ENCODE measurements around the gene INTS4. TPM values are rescaled to one million over a fixed set of nuclear protein-coding genes. Genes with fewer than 3 reads are reported as not detected.
"Not testable (repeated sequence)": the region's sequence is repeated elsewhere in the genome, so short reads cannot be mapped to it uniquely, and the experiment has no call there.

Gene INTS4
- total RNA-seq, 2 donors from 2014 or later = 20.7 to 22.0 TPM

DNA sequence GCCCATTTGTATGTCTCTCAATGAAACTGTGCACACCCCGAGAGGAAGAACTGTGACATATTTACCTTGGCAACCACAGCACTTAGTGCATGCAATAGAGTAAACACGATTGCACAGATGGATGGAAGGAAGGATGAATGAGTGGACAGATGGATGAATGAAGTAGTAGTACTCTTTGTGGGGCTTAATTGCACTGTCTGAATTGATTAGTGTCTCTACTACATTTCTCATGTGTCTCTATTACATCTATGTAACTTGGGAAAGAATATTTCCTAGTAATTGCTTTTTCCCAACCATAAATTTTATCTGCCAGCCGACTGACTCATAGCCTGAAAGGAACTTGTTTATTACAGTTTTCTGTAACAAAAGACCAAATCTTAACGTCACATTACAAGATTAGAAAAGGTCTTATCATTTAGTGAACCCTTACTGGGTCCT lies 103.8 kb downstream of the INTS4 start:
- intact Hi-C loops (cut with DNase I); DNase-seq (ENCODE audit: low spot score): not testable (repeated sequence)

DNA sequence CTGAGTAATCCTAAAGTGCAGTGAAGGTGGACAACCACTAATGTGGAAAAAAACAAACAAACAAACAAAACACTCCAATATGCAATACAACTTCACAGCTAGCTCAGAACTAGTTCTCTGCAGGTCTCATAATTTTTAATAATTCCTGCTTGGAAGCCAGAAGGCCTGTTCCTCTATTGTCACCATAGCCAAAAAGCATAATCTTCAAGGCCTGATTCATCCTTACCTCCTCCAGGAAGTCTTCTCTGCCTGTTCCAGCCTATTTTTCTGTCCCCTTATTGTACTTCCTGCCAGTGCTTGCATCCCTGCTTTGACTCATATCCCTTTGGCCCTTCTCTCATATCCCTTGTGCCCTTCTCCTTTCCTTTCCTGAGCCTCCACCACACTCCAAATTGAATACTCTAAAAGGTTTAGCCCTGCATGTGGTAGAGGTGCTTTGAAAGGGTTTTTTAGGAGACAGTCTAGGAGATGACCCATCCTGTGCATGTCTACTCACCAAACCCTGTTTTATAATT lies 104.3 kb downstream of the INTS4 start:
- DNase-seq (ENCODE audit: low spot score); intact Hi-C loops (cut with DNase I): not testable (repeated sequence)

DNA sequence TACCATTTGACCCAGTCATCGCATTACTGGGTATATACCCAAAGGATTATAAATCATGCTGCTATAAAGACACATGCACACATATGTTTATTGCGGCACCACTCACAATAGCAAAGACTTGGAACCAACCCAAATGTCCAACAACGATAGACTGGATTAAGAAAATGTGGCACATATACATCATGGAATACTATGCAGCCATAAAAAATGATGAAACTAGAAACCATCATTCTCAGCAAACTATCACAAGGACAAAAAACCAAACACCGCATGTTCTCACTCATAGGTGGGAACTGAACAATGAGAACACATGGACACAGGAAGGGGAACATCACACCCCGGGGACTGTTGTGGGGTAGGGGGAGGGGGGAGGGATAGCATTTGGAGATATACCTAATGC lies 105.4 kb downstream of the INTS4 start:
- DNase-seq (ENCODE audit: low spot score); intact Hi-C loops (cut with DNase I): not testable (repeated sequence)

DNA sequence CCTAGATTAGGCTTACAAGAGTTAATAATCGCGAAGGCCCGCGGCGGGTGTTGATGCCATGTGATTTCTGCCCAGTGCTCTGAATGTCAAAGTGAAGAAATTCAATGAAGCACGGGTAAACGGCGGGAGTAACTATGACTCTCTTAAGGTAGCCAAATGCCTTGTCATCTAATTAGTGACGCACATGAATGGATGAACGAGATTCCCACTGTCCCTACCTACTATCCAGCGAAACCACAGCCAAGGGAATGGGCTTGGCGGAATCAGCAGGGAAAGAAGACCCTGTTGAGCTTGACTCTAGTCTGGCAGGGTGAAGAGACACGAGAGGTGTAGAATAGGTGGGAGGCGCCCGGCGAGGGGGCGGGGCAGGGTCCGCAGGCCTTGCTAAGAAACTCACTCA lies 108.1 kb downstream of the INTS4 start:
- DNase-seq (ENCODE audit: low spot score) = no peak
- intact Hi-C loops (cut with DNase I) = no loop called here

DNA sequence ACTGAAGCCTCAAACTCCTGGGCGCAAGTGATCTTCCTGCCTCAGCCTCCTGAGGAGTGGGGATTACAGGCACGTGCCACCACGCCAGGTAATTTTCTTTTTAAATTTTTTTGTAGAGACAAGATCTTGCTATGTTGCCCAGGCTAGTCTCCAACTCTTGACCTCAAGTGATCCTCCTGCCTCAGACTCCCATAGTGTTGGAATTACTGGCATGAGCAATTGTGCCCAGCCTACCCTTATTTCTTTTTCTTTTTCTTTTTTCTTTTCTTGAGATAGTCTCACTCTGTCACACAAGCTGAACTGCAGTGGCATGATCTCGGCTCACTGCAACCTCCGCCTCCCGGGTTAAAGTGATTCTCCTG lies 109.7 kb downstream of the INTS4 start:
- no peak for DNase-seq (ENCODE audit: low spot score)
- intact Hi-C loops (cut with DNase I) = no loop called here

DNA sequence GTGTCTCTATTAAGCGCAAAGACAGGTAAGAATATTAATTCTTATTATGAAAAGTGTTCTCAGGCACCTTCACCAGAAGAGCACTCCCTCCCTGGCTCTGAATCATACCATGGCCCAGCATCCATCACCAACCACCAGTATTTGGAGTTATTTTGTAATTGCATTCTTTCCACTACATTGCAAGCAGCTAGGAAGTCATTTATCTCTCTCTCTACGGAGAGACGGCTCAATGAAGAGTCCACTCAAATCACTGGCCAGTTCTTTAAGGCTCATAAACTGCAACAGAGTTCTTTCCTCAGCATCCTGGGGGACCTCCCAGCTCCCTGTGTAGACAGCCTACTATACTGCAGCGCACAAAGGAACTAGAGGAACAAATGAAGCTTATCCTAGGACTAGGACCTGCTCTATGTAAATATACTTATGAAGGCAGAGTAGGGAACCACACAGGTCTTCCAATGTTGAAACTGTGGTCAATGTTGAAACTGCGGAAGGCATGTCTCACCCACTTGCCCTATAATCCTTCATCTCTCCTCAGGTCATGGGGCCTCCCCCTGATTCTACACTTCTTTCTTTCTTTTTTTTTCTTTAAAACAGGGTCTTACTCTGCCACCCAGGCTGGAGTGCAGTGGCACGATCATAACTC lies 110.2 kb downstream of the INTS4 start:
- no peak for DNase-seq (ENCODE audit: low spot score)
- intact Hi-C loops (cut with DNase I) = no loop called here

DNA sequence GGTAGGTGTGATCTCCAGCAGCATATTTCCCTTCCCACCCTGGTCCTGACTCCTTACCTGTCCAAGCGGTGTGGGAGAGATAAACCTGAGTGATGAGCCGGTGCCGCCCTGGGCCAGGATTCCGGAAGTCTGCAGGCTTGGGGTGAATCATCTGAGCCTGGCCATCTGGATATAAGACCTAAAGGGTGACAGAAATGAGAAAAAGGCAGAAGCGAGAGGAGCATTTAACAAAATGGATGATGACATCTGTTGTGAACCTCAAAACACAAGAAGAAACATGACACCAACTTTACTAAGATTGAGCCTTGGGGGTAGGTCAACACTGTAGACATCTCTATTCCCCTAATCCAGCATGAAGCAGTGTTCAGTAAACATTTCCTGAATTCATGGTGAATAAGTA lies 110.7 kb downstream of the INTS4 start:
- intact Hi-C loops (cut with DNase I) = no loop called here
- no peak for DNase-seq (ENCODE audit: low spot score)

DNA sequence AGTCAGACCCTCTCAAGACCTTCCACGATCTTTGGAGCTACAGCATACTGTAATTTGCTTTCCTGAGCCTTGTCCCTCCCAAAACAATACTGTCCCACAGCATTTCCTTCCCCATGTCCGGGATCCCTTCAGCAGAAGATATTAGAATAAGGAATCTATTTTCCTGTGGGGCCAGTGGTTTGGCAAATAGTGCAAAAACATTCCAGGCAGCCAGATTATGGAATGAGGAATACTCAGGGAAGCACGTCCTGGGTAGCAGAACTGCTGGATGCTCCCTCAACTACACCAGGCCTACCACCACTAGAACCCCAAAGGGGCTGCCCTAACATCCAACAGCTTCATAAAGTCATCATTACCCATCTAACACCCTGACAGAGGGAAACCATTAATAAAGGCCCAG lies 112.1 kb downstream of the INTS4 start:
- DNase-seq (ENCODE audit: low spot score) = no peak
- intact Hi-C loops (cut with DNase I) = no loop called here

DNA sequence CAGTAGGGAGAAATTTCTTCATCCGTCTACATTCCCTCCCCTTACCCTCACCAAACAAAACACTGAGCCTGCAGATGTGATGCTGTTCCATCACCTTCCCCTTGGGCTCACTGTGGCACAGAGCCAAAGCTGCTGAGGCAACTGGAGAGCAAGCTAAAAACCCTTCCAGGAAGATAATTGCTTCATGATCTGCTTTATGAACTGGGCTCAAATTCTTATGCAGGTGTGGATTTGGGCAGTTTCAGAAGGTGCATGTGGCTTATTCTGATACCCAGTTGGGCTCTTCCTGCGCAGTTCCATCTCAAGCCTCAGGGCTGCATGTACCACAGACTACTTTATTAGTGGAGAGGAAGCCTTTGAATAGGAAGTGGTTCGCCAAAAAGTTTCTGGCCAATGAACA lies 115.2 kb downstream of the INTS4 start:
- intact Hi-C loops (cut with DNase I) = no loop called here
- DNase-seq (ENCODE audit: low spot score) = peak; percentile 84

DNA sequence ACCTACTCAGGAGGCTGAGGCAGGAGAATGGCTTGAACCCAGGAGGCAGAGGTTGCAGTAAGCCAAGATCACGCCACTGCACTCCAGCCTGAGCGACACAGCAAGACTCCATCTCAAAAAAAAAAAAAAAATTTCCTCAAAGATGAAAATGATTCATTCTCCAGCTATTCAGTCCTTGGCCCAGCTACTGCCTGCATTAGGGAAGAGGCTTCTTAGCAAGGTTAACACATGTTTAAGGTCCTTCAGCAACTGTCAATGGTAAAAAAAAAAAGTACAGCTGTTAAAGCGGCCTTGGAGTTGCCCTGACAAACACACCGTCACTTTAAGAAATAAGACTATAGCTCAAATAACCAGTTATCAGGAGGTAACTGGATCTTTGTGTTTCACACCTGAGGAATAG lies 116.2 kb downstream of the INTS4 start:
- intact Hi-C loops (cut with DNase I); DNase-seq (ENCODE audit: low spot score): not testable (repeated sequence)

DNA sequence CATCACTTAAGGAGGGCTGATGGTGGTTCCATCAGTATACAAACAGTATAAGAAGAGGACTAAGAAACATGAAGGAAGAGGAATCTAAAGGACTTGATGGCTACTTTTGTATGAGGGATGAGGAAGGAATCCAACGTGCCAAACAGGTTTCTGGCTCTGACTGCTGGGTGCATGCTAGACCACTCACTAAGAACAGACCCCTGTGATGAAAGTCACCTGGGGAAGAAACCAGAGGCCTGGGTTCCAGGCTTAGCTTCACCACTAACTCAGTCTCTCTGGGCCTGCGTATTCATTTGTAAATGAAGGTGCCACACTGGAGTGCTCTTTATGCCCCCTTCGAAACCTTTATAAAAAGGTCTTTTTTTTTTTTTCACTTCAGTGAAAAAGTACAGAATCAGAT lies 118.4 kb downstream of the INTS4 start:
- DNase-seq (ENCODE audit: low spot score) = no peak
- intact Hi-C loops (cut with DNase I) = no loop called here

DNA sequence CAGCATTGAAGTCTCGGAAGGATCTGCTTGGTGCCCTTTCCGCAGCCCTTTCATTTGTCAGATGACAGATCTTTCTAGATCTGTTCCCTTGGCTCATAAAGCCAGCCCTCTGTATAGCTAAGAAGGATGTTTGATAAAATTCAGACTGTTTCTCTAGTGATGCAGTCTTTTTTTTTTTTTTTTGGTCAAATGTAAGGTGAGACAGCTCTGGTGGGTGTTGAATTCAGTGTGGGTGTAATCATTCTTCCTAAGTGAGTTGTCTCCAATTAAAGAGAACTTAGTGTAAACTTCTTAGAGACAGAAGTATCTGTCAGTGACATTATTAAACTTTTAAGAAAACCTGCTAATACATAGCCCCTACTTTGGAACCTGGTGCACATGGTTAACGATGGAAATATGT lies 120.3 kb downstream of the INTS4 start:
- DNase-seq (ENCODE audit: low spot score) = no peak
- intact Hi-C loops (cut with DNase I) = no loop called here

DNA sequence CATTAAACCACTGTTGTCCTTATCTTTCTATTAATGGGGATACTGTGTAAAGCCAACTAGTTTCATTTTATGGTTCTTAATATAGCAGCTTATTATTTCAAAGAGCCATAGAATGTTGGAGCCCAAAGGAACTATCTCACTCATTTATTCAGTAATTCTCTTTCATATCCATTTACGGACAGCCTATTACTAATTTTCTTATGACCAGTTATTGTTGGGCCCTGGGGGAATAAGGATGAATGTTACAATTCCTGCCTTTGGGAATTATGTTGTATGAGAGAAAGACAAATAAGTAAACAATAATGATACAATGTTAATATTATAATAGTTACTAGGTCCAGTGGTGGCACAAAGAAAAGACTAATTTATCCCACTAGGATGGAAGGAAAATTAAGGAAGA lies 121.1 kb downstream of the INTS4 start:
- no peak for DNase-seq (ENCODE audit: low spot score)
- intact Hi-C loops (cut with DNase I) = no loop called here

DNA sequence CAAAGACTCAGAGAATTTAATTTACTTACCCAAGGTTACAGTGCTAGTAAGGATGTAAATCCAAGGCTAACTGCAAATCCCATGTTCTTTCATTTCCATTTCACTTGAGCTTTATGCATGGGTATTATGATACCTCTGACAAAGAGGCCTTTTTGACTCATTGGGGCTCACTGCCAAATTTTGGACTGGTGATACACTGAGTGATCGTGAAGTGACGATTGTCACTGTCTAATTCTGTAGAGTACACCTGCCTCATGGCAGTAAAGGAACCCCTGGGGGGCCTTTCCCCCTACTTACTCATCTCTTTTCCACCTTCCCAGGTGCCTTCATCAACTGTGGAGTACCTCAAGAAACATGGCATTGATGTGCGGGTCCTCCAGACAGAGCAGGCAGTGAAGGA lies 122.6 kb downstream of the INTS4 start:
- DNase-seq (ENCODE audit: low spot score) = no peak
- intact Hi-C loops (cut with DNase I) = no loop called here

DNA sequence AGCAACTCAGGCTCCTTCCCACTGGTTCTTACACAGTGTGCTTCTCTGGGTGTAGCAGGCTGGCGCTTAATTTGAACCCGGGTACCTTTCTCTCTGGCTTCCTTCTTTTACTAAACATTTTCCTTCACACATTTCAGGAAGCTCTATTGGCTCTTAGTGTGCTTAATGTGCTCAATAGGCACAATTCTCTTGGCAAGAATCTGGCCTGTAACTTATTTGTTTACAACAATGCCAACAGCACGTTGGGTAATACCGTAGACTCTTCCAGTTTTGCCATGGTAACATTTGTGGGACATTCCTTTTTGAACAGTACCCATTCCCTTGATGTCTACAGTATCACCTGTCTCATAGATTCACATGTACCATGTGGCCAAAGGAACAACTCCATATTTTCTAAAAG lies 125.7 kb downstream of the INTS4 start:
- DNase-seq (ENCODE audit: low spot score) = no peak
- intact Hi-C loops (cut with DNase I) = no loop called here

DNA sequence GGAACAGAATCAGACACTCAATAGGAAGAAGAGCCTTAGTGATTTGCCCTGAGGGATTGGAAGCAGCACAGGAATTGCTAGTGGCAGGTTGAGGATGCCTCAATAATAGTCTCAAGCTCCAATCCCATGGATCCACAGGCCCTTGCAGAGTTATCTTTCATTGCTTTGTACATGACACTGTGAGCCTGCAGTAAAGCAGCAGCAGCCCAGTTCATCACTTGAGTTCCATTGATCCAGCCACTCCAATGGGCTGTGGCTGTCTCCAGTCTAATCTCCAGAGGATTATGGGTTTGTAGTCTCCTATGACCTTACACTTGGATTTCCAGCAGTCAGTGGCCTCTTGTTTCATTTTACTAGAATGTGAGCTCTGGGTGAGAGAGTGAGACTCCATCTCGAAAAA lies 128.1 kb downstream of the INTS4 start:
- no peak for DNase-seq (ENCODE audit: low spot score)
- intact Hi-C loops (cut with DNase I) = no loop called here

DNA sequence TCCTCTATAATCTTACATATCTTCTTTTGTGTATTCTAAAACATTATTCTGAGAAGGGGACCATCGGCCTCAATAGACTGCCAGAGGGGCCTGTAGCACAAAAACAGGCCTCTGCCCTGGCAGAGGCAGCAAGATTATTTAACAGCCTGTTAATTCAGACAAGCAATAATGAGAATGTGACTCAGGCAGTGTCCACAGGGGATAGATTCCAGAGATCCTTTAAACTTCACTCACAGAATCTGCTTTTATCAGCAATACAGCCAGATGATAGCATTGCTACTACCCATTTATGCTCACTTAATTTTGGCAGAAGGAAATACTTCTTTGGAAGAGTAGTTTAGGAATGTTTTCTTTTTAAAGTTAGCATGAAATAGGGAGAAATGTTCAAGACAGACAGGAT lies 128.7 kb downstream of the INTS4 start:
- DNase-seq (ENCODE audit: low spot score) = no peak
- intact Hi-C loops (cut with DNase I) = no loop called here

DNA sequence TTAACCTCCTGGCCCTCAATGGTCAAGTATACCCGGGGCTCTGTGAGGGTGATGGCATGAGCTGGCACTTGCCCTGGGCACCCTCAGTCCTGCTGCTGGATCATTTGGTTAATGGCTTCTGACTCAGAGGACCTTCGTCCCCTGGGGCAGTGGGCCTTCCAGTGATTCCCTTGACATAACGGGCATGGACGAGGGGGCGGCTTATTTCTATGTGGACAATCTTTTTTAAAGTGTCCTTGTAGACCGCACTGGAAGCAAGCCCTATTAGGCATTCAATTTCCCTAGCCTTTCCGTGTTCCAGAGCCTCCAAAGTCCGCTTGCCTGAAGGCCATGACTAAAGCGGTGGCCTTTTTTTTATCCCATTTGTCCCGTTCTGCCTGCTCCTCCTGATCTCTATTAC lies 133.0 kb downstream of the INTS4 start:
- intact Hi-C loops (cut with DNase I) = not testable (repeated sequence)
- DNase-seq (ENCODE audit: low spot score) = peak; percentile 79

DNA sequence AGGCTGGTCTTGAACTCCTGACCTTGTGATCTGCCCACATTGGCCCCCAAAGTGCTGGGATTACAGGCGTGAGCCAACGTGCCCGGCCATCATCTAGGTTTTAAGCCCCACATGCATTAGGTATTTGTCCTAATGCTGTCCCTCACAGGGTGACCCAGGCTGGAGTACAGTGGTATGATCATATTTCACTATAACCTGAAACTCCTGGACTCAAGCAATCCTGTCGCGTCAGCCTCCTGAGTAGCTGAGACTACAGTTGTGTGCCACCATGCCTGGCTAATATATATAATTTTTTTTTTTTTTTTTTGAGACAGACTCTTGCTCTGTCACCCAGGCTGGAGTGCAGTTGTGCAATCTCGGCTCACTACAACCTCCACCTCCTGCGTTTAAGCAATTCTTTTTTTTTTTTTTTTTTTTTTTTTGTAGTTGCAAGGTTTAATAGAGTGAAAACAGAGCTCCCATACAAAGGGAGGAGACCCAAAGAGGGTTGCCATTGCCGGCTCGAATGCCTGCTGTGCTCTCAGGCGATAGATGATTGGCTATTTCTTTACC lies 136.5 kb downstream of the INTS4 start:
- DNase-seq (ENCODE audit: low spot score); intact Hi-C loops (cut with DNase I): not testable (repeated sequence)

DNA sequence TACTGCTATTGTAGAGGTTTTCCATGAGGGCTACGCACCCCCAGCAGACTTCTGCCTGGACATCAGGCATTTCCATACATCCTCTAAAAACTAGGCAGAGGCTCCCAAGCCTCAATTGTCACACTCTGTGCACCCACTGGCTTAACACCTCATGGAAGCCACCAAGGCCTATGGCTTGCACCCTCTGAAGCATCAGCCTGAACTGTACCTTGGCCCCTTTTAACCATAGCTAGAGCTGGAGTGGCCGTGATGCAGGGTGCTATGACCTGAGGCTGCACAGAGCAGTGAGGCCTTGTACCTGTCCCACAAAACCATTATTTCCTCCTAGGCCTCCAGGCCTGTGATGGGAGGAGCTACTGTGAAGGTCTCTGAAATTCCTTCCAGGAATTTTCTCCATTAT lies 139.6 kb downstream of the INTS4 start:
- intact Hi-C loops (cut with DNase I) = no loop called here
- no peak for DNase-seq (ENCODE audit: low spot score)

DNA sequence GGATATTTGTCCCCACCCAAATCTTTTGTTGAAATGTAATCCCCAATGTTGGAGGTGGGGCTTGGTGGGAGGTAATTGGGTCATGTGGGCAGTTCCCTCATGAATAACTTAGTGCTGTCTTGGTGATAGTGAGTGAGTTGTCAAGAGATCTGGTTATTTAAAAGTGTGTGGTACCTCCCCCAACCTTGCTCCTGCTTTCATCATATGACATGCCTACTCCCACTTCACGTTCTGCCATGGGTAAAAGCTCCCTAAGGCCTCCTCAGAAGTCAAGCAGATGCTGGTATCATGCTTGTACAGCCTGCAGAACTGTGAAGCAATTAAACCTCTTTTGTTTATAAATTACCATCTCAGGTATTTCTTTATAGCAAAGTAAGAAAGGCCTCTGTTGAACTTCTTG lies 143.0 kb downstream of the INTS4 start:
- DNase-seq (ENCODE audit: low spot score) = no peak
- intact Hi-C loops (cut with DNase I) = no loop called here
